SKM-1 (cell line): Measurements from ENCODE around the gene MAMDC2.

Experiments
- DNase-seq: peaks from one replicate; lab custom pipeline; 2025; ENCODE audit not compliant: unreplicated experiment; lab: John Stamatoyannopoulos, UW

MAMDC2 gene

GRCh38 chr9:70106571-70106970 is 62.9 kb downstream of the MAMDC2 start:
- DNase-seq, result no peak

GRCh38 chr9:70107558-70107957 is 63.9 kb downstream of the MAMDC2 start:
- no peak for DNase-seq

GRCh38 chr9:70108181-70108580 is 64.5 kb downstream of the MAMDC2 start:
- no peak for DNase-seq

DNA sequence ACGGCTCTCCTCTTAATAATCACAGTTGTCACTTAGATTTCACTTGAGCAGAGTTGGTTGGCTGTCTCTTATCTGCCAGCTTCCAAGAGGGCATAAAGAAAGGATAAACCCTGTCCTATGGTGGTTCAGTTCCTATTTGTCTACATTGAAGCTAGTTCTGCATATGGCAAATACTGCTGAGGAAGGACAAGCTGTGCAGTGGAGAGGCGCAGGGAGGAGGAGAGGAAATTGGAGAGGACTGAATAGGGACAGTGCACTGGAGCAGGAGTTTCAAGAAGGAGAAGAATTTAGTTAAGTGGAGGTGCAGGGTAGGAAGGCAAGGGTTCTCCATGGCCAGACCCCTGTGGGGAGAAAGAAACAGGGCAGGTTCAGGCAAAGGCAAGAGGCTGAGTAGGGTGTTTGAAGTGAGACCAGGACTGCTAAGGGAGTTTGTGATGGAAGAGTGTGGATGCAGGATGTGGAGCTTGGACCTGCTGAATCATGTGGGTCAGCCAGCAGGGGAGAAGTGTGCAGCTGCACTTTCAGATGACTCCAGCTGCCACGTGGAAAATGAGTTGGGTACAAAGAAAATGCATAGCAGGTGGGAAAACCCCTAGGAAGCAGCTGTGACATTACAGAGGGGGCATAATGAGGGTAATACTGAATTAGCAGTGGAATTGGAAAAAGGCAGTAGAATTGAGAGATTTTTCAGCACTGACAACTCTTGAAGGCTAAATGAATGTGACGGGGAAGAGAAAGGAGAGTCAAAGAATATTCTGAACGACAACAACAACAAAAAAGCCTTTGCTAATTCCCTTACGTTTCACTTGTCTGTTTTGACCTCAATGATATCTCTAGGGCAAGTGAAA is 66.8 kb downstream of the MAMDC2 start:
- no peak for DNase-seq

DNA sequence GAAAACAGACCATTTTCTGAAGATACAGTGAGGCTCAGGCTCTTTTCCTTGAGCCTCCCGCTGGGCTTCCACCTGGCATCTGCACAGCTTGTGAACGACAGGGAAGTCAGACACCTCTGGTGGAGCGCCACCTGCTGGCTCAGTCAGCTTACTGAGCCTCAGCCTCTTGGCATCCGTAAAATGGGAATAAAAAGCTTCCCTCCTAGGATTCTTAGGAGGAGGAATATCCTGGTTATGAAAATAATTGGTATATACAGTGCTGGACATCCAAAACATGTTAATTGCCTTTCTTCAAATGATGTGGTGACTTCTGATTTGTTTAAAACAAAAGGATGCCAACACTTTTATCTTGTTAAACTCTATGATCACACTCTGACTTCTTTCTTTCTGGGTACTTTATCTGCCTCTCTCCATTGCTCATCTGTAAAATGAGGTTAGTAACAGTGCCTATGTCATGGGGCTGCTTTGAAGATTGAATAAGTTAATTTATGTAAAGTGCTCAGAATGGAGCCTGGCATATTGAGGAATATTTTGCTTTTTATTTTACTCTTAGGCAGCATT is 67.5 kb downstream of the MAMDC2 start:
- DNase-seq, result no peak

- no peak for DNase-seq
Observed at GRCh38 chr9:70111641-70112236, 68.1 kb downstream of the MAMDC2 start.

- no peak for DNase-seq
Observed at GRCh38 chr9:70112981-70113380, 69.3 kb downstream of the MAMDC2 start.

GRCh38 chr9:70113403-70114022 is 69.9 kb downstream of the MAMDC2 start:
- no peak for DNase-seq

DNA sequence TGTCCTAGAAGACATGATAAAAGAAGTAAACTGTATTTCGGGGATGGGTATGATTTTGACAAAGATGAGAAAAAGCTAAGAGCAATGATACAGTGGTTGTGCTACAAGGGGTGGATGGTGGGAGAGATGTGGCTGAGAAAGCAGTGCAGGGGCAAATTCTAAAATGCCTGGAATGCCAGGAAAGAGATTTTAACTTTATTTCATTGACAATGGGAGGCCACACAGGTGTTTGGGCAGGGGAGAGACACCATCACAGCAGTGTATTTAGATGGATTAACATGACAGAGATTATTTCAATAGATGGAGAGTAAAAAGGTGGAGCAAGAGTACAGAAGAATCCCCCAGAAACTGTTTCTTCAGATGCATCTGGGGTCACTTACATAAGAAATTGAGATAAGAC is 71.2 kb downstream of the MAMDC2 start:
- no peak for DNase-seq

- DNase-seq, result no peak
Observed at GRCh38 chr9:70117835-70118319, 74.2 kb downstream of the MAMDC2 start.

- no peak for DNase-seq
Observed at GRCh38 chr9:70119786-70120185, 76.1 kb downstream of the MAMDC2 start.

DNA sequence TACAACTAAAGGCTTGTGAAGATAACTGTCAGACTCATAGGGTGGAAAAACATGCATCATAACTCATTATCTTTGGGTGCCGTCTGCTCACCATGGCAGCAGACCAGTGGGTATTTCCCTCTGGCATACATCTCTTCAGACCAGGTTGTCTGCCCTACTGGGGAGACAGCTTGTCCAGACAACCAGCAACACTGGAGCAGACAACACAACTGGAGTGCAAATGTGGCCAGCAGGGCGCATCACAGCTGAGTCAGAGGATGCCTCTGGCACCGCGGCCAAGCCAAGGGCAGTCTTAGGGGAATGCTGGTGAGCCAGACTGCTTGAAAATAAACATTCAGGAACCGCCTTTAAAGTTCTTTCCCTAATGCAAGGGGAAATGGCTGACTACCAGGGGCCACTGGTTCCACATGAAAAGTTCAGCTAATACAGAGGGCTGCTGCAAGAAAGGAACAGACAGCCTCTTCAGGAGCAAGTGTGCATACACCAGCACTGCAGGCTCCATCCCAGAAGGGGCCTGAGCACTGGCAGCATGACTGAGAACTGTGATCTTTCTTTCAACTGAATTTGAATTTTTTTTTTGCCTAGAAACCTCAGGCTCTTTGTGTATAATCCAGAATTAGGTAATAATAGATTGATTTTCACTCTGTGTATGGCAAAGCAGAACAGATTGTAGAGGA is 77.3 kb downstream of the MAMDC2 start:
- DNase-seq, result no peak

DNA sequence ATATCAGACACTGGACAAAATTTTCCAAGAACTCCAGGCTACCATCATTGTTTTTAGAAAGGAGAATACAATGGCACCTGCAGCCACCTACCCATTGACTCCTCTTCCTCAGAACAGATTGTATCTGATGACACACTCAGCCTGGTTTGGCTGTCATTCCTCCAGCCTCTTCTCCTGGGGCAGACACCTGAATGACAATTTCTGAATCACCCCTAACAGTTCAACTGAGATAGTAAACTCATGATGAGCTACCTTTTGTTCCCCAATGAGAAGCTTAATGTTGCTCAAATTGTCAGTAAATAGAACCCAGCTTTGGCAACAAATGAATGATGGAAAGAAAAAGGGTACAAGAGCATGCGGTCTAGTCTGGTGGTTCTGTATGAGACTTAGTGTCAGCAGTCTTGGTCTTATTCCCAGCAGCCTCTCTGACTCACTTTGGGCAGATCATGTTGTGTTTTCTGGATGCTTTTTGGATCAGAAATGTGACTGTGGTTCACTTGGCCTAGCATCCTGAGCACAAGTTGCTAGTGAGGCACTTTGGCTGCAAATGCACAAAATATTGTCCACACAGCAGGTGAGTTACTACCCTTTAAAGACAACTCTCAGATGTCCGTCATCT is 78.3 kb downstream of the MAMDC2 start:
- DNase-seq, result no peak

DNA sequence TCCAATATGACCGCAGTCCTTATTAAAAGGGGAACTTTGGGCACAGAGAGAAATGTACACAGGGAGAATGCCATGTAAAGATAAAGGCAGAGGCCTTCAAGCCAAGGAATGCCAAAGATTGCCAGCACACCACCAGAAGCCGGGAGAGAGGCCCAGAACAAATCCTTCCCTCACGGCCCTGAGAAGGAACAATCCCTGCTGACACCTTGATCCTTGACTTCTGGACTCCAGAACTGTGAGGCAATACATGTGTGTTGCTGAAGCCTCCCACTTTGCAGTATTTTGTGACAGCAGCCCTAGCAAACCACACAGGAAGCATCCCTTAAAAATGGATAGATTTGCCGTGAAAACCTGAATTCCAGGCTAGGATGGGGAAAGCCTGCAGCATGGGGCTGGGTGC is 80.0 kb downstream of the MAMDC2 start:
- no peak for DNase-seq

DNA sequence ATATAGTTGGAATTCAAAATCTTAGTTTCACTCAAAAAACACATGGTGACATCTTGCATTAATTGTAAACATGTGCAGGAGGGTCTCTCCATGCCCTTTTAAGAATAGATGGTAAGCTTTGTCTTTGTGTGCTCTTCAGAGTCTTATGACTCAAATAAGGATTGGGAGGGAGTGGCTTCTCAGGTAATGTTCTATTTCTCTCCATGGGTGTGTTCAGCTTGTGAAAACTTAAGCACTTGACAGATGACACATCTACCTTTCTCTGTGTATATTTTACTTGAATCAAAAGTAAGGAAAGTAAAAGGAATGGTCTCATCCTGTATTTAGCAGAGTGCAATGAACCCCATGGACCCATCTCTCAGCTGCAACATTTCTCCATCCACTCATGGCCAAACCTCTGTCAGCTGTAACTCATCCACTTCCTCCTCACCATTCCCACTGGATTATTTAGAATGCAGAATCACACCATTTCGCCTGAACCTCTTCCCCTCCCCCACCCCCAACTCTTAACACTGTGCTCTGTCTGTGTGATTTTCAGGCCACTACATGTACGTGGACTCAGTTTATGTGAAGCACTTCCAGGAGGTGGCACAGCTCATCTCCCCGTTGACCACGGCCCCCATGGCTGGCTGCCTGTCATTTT is 82.1 kb downstream of the MAMDC2 start:
- no peak for DNase-seq

DNA sequence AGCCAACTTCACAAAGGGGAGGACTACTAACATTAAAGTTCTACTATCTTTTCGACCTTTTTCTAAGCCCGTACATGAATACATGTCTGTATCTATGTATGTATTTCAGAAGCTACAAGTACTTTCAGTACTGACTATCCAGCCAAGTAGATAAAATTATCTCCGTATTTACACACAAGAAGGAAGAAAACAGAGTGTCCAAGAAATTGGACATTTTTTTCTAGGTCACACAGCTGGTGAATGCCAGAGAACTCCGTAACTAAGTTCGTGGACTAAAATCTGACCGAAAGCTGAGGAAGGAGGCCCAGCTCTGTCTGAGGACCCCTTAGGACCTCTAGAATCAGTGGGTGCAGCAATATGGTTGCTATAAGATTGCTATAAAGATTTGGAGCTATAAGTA is 83.4 kb downstream of the MAMDC2 start:
- no peak for DNase-seq

DNA sequence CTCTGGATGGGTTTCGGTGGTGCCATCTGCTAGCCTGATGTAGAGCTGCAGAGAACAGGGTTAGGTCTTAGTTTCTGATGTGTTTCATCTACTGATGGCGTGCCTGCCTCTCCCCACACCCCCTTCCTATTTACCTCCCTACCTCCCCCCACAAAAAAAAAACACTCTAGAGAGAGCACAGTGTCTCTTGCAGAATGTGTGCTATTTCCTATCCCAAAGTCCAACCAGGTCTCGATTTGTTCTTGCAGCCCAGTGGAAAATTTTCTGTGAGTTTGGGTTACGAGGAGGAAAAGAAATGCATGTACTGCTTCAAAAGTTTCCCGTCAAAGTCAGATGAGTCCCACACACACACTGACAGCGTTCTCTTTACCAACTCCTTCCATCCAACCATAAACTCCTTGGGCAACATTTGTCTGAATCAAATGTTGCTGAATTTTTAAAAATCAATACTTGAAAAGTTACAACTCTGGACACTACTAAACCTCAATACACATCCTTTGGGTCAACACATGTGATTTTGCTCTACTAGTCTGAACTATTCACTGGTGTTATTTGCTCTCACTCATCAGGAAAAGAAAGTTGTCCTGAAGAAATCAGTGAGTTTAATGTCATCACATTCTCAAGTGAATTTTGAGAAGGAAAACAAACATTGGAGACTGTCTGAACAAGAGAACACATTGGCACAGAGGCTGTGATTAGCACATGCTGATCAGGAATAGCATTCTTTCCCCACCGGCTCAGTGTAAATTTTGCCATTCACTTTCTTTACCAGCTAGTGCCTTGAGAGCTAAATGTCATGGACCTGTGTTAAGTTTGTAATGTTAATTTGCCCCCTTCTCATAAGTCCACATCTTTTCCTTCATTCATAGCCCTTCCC is 84.1 kb downstream of the MAMDC2 start:
- no peak for DNase-seq

- DNase-seq, result no peak
Observed at GRCh38 chr9:70130266-70130665, 86.6 kb downstream of the MAMDC2 start.

DNA sequence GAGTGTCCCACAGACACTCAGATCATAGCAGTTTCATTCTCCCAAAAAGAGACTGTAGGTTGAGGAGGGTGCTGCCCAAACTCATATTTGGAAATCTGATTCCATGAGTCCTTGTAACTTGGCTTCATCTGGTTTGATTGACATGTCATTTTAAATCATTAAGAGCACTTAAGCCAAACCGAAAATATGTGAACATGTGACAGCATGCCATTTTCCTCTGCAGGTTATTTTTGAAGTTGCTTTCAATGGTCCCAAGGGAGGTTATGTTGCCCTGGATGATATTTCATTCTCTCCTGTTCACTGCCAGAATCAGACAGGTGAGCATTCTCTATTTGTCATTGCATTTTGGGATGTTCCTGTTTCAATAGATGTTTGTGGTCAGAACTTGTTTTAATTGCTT is 87.6 kb downstream of the MAMDC2 start:
- no peak for DNase-seq
